A673 (cell line): ENCODE data around the gene DLG2.

Source experiments
- CTCF ChIP-seq: fragments of 300-800, 200-600 bp; sonication (generic); conservative IDR thresholded peaks from 2 replicates; pipeline ENCODE4 v1.5.1; 2017; ENCODE audit warnings: low read depth, mild to moderate bottlenecking, antibody characterized with exemption, low read length, moderate library complexity, mixed read lengths
- EZH2 ChIP-seq: fragments of 200-600 bp; sonication (generic); IDR thresholded peaks from 2 replicates; pipeline ENCODE4 v1.6.1; 2017; ENCODE audit warnings: borderline replicate concordance, low read depth, mild to moderate bottlenecking, mixed read lengths, antibody characterized with exemption, low read length; ENCODE audit not compliant: poor library complexity, severe bottlenecking

DNA sequence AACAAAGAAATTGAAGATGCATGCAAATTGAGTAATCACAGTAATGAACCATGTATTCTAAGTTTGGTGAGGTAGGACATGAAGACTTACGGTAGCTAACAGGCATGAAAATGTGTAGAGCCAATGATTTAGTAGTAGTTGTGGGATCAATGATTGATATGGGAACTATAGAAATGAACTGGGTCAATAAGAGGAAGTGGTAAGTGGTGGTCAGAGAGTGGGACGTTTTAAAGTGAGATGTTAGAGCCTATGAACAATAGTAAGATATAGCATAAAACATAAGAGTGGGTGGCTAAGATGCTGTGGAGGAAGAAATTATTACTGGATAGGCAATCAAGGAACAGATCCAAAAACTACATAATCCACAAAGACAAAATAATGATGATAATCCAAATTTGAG is 45.0 kb downstream of the DLG2 start:
- TF ChIP-seq CTCF (no peak), EZH2 (no peak)
